ENCODE data around the gene CCDC149. TPM values are rescaled to one million over a fixed set of nuclear protein-coding genes. Genes with fewer than 3 reads are reported as not detected.
A peak's percentile ranks its signal among the peaks of the same experiment; 100 is the strongest.

The CCDC149 gene
- total RNA-seq, 1 experiment from 2014 or later = 12.7 TPM

GRCh38 chr4:24930151-24930550 lies 17.3 kb upstream of the CCDC149 start:
- peak; percentile 72 for DNase-seq (ENCODE audit: unreplicated experiment)
- ChIA-PET POLR2A (interaction anchor here (0.6 to 0.7 kb wide), 2 partner anchors 28 to 132 kb away, joined by 3 read pairs; no protein-coding TSS in a partner anchor), CTCF (interaction anchor here (0.7 to 1.2 kb wide), 4 partner anchors 10 to 255 kb away, joined by 3 to 4 read pairs (median 3); no protein-coding TSS in a partner anchor)
- BruUV-seq (replicated peaks) = no TSS peak
- Mint-ChIP-seq H3K4me3 (ENCODE audit: unreplicated experiment) (no peak overlapping the region), H3K9me3 (ENCODE audit: unreplicated experiment) (peaks cover 15% of the 10 kb centered on the region), H3K36me3 (ENCODE audit: insufficient read depth, unreplicated experiment) (no peaks in the 10 kb centered on the region), H3K4me1 (ENCODE audit: insufficient read depth, unreplicated experiment) (no peaks in the 10 kb centered on the region), H3K27ac (ENCODE audit: low read depth, unreplicated experiment) (no peak overlapping the region), H3K27me3 (ENCODE audit: insufficient read depth, unreplicated experiment) (peaks cover 33% of the 10 kb centered on the region)
- TF ChIP-seq CTCF (IDR thresholded peaks at IDR 0.05; ENCODE audit: unreplicated experiment) = no peak
- intact Hi-C loops (cut with micrococcal nuclease) = no loop called here

GRCh38 chr4:24928708-24929107 lies 15.9 kb upstream of the CCDC149 start:
- H3K4me3 Mint-ChIP-seq (ENCODE audit: unreplicated experiment) = no peak overlapping the region
- BruUV-seq (replicated peaks) = no TSS peak
- no peak for DNase-seq (ENCODE audit: unreplicated experiment)
- H3K36me3 Mint-ChIP-seq (ENCODE audit: insufficient read depth, unreplicated experiment) = no peaks in the 10 kb centered on the region
- intact Hi-C loops (cut with micrococcal nuclease) = no loop called here
- no peak overlapping the region for H3K27ac Mint-ChIP-seq (ENCODE audit: low read depth, unreplicated experiment)
- H3K27me3 Mint-ChIP-seq (ENCODE audit: insufficient read depth, unreplicated experiment) = peaks cover 33% of the 10 kb centered on the region
- ChIA-PET POLR2A (no interaction called here), CTCF (interaction anchor here (1.0 kb wide), 1 partner anchor 369 kb away, joined by 3 read pairs; no protein-coding TSS in a partner anchor)
- no peaks in the 10 kb centered on the region for H3K4me1 Mint-ChIP-seq (ENCODE audit: insufficient read depth, unreplicated experiment)
- no peak for TF ChIP-seq CTCF (IDR thresholded peaks at IDR 0.05; ENCODE audit: unreplicated experiment)
- peaks cover 5% of the 10 kb centered on the region for H3K9me3 Mint-ChIP-seq (ENCODE audit: unreplicated experiment)

- DNase-seq (ENCODE audit: unreplicated experiment) = no peak
- POLR2A ChIA-PET = no interaction called here
- H3K4me3 Mint-ChIP-seq (ENCODE audit: unreplicated experiment) = no peak overlapping the region
- H3K4me1 Mint-ChIP-seq (ENCODE audit: insufficient read depth, unreplicated experiment) = no peaks in the 10 kb centered on the region
- no peak for TF ChIP-seq CTCF (IDR thresholded peaks at IDR 0.05; ENCODE audit: unreplicated experiment)
- H3K9me3 Mint-ChIP-seq (ENCODE audit: unreplicated experiment) = no peaks in the 10 kb centered on the region
- no peak overlapping the region for H3K27ac Mint-ChIP-seq (ENCODE audit: low read depth, unreplicated experiment)
- peaks cover 33% of the 10 kb centered on the region for H3K27me3 Mint-ChIP-seq (ENCODE audit: insufficient read depth, unreplicated experiment)
- no TSS peak for BruUV-seq (replicated peaks)
- CTCF ChIA-PET = no interaction called here
- no peaks in the 10 kb centered on the region for H3K36me3 Mint-ChIP-seq (ENCODE audit: insufficient read depth, unreplicated experiment)
- intact Hi-C loops (cut with micrococcal nuclease) = no loop called here
Measured at GRCh38 chr4:24927049-24927448, 14.2 kb upstream of the CCDC149 start.

- Mint-ChIP-seq H3K9me3 (ENCODE audit: unreplicated experiment) (no peaks in the 10 kb centered on the region), H3K4me1 (ENCODE audit: insufficient read depth, unreplicated experiment) (no peaks in the 10 kb centered on the region), H3K27me3 (ENCODE audit: insufficient read depth, unreplicated experiment) (peaks cover 24% of the 10 kb centered on the region), H3K4me3 (ENCODE audit: unreplicated experiment) (no peak overlapping the region), H3K36me3 (ENCODE audit: insufficient read depth, unreplicated experiment) (no peaks in the 10 kb centered on the region), H3K27ac (ENCODE audit: low read depth, unreplicated experiment) (no peak overlapping the region)
- no TSS peak for BruUV-seq (replicated peaks)
- intact Hi-C loops (cut with micrococcal nuclease) = no loop called here
- DNase-seq (ENCODE audit: unreplicated experiment) = peak; percentile 35
- CTCF ChIA-PET = no interaction called here
- POLR2A ChIA-PET = interaction anchor here (1.3 kb wide), 1 partner anchor 9 kb away, joined by 5 read pairs; no protein-coding TSS in a partner anchor
- TF ChIP-seq CTCF (IDR thresholded peaks at IDR 0.05; ENCODE audit: unreplicated experiment) = no peak
Measured at GRCh38 chr4:24924309-24924781, 11.5 kb upstream of the CCDC149 start.

Data from MCF 10A (cell line).